ENCODE results near the gene ZER1. TPM values are rescaled to one million over a fixed set of nuclear protein-coding genes. Genes with fewer than 3 reads are reported as not detected.

ZER1 gene
- 19.6 TPM for polyA plus RNA-seq (2013, experiment 1 of 2)
- 19.4 TPM for polyA plus RNA-seq (2013, experiment 2 of 2)

DNA sequence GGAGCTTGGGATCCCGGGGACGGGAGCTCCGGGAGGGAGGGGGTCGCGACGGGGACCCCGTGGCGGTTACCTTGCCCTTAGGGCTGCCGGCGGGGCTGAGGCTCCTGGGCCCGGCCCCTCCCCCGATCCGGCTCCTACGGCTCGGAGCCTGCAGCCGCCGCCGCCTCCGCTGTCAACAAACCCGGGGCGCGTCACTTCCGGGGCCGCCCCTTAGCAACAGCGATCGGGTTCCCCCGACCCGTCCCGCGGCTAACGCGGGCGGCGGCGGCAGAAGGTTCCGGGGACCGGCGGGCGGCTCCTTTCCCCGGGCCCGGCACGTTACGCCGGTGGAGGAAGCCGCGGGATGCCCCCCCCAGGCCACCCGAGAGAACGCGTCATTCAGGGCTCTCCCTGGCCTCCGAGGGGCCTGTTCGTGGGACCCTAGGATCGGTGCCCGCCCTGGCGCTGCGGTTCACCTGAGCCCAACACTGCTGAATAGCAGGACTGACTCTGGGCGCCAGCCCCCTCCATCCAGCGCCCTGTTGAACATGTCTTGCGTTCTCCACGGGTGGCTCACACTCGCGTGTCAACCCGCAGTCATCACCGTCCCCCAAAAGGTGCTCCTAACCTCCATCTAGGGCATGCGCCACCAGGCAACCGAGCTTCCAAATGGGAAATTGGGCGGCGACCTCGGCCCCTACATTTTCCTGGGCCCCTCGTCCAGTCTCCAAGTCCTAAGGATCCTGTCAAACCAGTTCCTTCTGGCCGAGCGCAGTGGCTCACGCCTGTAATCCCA lies at the start of gene ZER1:
TSS of gene ZER1 (minus strand) at position 183 of the 775 bp plus-strand sequence. CDS start 16,362 bp downstream, outside the sequence.
- H2BK120ac ChIP-seq (ENCODE audit: low read depth, low read length): no peak within 1 kb of the TSS
- peak within 1 kb of the TSS; percentile 65 for H3K27ac ChIP-seq (replicated peaks; ENCODE audit: low read length)
- DNase-seq (ENCODE audit: low spot score): peak; percentile 90
- H3K27me3 ChIP-seq (ENCODE audit: control insufficient read depth in 3 of 3, insufficient read depth in 3 of 3, low read depth in 1 of 3, low read length in 3 of 3): no peaks in the 10 kb centered on the region
- H2AFZ ChIP-seq (ENCODE audit: low read length): peak within 1 kb of the TSS; percentile 95
- peak within 1 kb of the TSS; percentile 96 for H3K9ac ChIP-seq (ENCODE audit: low read depth, low read length, poor library complexity)
- H4K91ac ChIP-seq (ENCODE audit: low read depth, low read length, poor library complexity): no peak within 1 kb of the TSS
- H3K4me1 ChIP-seq (ENCODE audit: control insufficient read depth in 2 of 2, insufficient read depth in 1 of 2, low read depth in 1 of 2, low read length in 2 of 2): peaks cover 3 to 4% of the 10 kb centered on the region in 2 donors
- H3K18ac ChIP-seq (ENCODE audit: low read length): peak within 1 kb of the TSS; percentile 92
- no peak within 1 kb of the TSS for H3K14ac ChIP-seq (ENCODE audit: low read length)
- H3K23ac ChIP-seq (ENCODE audit: low read depth, low read length, poor library complexity): peak within 1 kb of the TSS; percentile 75
- H3K4me3 ChIP-seq (ENCODE audit: low read length in 2 of 2): peak within 1 kb of the TSS; percentile 86 to 96
- H4K8ac ChIP-seq (ENCODE audit: low read depth, low read length): peak within 1 kb of the TSS; percentile 86
- peak within 1 kb of the TSS; percentile 33 for H2BK5ac ChIP-seq (ENCODE audit: low read length)
- peak within 1 kb of the TSS; percentile 61 for H3K4ac ChIP-seq (ENCODE audit: low read length)
- peaks cover 0 to 4% of the 10 kb centered on the region in 2 donors for H3K9me3 ChIP-seq (replicated peaks in 1 of 2; ENCODE audit: control insufficient read depth in 2 of 2, insufficient read depth in 1 of 2, low read depth in 1 of 2, low read length in 2 of 2)
- H2BK15ac ChIP-seq (ENCODE audit: low read length): peak within 1 kb of the TSS; percentile 54
- no peak within 1 kb of the TSS for H2BK12ac ChIP-seq (ENCODE audit: low read length)
- H3K4me2 ChIP-seq (ENCODE audit: insufficient read depth, low read length, poor library complexity, severe bottlenecking): peak within 1 kb of the TSS; percentile 93
- WGBS, 2 donors (ENCODE audit: extremely low coverage in 2 of 2, insufficient read length in 2 of 2, insufficient replicate concordance in 1 of 2): no CpG with 5 or more reads among the region's 72 CpGs
- H3K36me3 ChIP-seq (replicated peaks in 1 of 2; ENCODE audit: control insufficient read depth in 2 of 2, insufficient read depth in 2 of 2, low read length in 2 of 2): peaks cover 0 to 11% of the 10 kb centered on the region in 2 donors
- H2AK5ac ChIP-seq (ENCODE audit: low read depth, low read length): peak within 1 kb of the TSS; percentile 1
- H3K79me1 ChIP-seq (ENCODE audit: low read depth, low read length): peaks cover 2% of the 10 kb centered on the region

DNA sequence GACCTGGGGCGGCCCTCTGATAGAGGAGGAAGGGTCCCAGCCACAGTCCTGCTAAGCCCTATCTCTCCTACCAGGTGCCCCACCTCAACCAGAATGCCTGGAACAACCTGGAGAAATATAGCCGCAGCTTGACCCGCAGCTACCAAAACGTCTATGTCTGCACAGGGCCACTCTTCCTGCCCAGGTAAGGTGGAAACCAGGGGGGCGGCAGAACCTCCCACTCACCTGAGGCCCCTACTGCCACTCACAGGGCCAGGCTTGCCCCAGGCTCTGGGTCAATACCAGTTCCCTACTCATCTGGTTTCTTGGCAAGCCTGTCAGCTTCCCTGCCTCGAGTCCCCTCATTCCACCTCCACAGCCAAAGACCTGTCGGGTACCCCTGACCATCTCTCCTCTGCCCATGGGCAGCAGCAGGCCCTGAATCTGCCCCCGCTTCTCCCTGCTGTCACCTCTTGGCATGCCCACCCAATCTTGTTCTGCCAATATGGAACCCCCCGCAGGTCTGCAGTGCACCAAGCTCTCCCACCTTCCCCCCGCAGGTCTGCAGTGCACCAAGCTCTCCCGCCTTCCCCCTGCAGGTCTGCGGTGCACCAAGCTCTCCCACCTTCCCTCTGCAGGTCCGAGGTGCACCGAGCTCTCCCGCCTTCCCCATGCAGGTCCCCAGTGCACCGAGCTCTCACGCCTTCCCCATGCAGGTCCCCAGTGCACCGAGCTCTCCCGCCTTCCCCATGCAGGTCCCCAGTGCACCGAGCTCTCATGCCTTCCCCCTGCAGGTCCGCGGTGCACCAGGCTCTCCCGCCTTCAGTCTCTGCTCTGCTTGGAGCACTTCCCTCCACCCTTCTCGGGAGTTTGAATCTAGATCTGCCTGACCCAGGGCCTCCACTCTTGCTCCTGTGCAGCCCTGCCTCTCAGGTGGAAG lies 49.2 kb upstream of the ZER1 start:
- H3K9ac ChIP-seq (ENCODE audit: low read depth, low read length, poor library complexity): no peak overlapping the region
- H3K9me3 ChIP-seq (replicated peaks in 1 of 2; ENCODE audit: control insufficient read depth in 2 of 2, insufficient read depth in 1 of 2, low read depth in 1 of 2, low read length in 2 of 2): no peaks in the 10 kb centered on the region

DNA sequence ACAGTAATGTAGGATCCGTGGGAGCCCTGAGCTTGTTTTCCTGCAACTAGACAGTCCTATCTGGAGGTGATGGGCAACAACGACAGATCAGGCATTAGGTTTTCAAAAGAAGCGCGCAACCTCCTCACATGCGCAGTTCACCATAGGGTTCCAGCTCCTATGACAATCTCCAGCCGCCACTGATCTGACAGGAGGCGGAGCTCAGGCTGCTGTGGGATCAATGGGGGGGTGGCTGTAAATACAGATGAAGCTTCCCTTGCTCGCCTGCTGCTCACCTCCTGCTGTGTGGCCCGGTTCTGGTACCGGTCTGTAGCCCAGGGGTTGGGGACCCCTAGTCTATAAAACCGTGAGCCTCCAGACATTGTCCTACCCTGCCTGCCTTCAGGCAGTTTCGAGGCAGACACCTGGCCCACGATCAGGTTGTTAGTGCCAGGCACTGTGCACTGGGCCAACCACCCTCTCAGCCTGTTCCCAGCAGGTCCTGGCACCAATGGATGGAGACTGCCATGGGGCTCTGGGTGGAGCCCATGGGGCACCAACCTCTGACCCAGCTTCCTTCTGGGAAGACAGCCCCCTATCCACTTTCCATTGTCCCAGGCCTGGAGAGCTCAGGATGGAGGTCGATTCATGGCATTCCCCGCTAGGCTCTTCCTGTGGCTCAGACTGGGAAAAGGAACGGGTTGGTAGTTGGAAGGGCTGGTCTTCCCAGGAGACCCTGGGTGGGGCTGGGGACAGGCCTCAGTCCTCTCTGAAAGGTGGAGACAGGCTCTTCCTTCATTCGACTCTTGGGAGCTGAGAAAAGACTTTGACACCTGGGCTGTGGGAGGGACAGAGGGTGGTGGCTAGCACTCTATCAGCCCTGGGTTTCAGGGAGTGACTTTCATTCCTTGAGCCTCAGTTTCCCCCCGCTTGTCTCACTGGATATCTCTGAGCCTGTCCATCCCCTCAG lies 48.3 kb upstream of the ZER1 start:
- H3K4me1 ChIP-seq (ENCODE audit: control insufficient read depth in 2 of 2, insufficient read depth in 1 of 2, low read depth in 1 of 2, low read length in 2 of 2): peaks cover 0 to 3% of the 10 kb centered on the region in 2 donors
- H3K23ac ChIP-seq (ENCODE audit: low read depth, low read length, poor library complexity): peak overlapping the region; percentile 17
- no peak overlapping the region for H3K27ac ChIP-seq (replicated peaks; ENCODE audit: low read length)
- H3K79me1 ChIP-seq (ENCODE audit: low read depth, low read length): peaks cover 2% of the 10 kb centered on the region
- H3K18ac ChIP-seq (ENCODE audit: low read length): peak overlapping the region; percentile 38
- H3K9me3 ChIP-seq (replicated peaks in 1 of 2; ENCODE audit: control insufficient read depth in 2 of 2, insufficient read depth in 1 of 2, low read depth in 1 of 2, low read length in 2 of 2): no peaks in the 10 kb centered on the region
- peaks cover 0 to 5% (median 0%) of the 10 kb centered on the region in 3 experiments for H3K27me3 ChIP-seq (ENCODE audit: control insufficient read depth in 3 of 3, insufficient read depth in 3 of 3, low read depth in 1 of 3, low read length in 3 of 3)
- H3K4me3 ChIP-seq (ENCODE audit: low read length in 2 of 2): no peak overlapping the region
- H2AFZ ChIP-seq (ENCODE audit: low read length): no peak overlapping the region
- H3K4me2 ChIP-seq (ENCODE audit: insufficient read depth, low read length, poor library complexity, severe bottlenecking): no peak overlapping the region
- H2AK5ac ChIP-seq (ENCODE audit: low read depth, low read length): peak overlapping the region; percentile 89
- H3K9ac ChIP-seq (ENCODE audit: low read depth, low read length, poor library complexity): no peak overlapping the region
- peak overlapping the region; percentile 66 for H2BK5ac ChIP-seq (ENCODE audit: low read length)
- H3K4ac ChIP-seq (ENCODE audit: low read length): no peak overlapping the region
- WGBS, 2 donors (ENCODE audit: extremely low coverage in 2 of 2, insufficient read length in 2 of 2, insufficient replicate concordance in 1 of 2): no CpG with 5 or more reads among the region's 18 CpGs
- no peak overlapping the region for H2BK120ac ChIP-seq (ENCODE audit: low read depth, low read length)
- H4K91ac ChIP-seq (ENCODE audit: low read depth, low read length, poor library complexity): no peak overlapping the region
- no peak overlapping the region for H4K8ac ChIP-seq (ENCODE audit: low read depth, low read length)
- H3K14ac ChIP-seq (ENCODE audit: low read length): no peak overlapping the region
- peaks cover 35 to 55% of the 10 kb centered on the region in 2 donors for H3K36me3 ChIP-seq (replicated peaks in 1 of 2; ENCODE audit: control insufficient read depth in 2 of 2, insufficient read depth in 2 of 2, low read length in 2 of 2)
- H2BK12ac ChIP-seq (ENCODE audit: low read length): no peak overlapping the region
- no peak overlapping the region for H2BK15ac ChIP-seq (ENCODE audit: low read length)
- DNase-seq (ENCODE audit: low spot score): no peak

More for the DNA sequence above, 49.2 kb upstream of the ZER1 start:
- H3K4me1 ChIP-seq (ENCODE audit: control insufficient read depth in 2 of 2, insufficient read depth in 1 of 2, low read depth in 1 of 2, low read length in 2 of 2): peaks cover 0 to 3% of the 10 kb centered on the region in 2 donors
- H2BK15ac ChIP-seq (ENCODE audit: low read length): no peak overlapping the region
- H3K18ac ChIP-seq (ENCODE audit: low read length): no peak overlapping the region
- no peak overlapping the region for H3K4me2 ChIP-seq (ENCODE audit: insufficient read depth, low read length, poor library complexity, severe bottlenecking)
- H2BK120ac ChIP-seq (ENCODE audit: low read depth, low read length): no peak overlapping the region
- H3K27me3 ChIP-seq (ENCODE audit: control insufficient read depth in 3 of 3, insufficient read depth in 3 of 3, low read depth in 1 of 3, low read length in 3 of 3): peaks cover 0 to 5% (median 0%) of the 10 kb centered on the region in 3 experiments
- H2BK12ac ChIP-seq (ENCODE audit: low read length): no peak overlapping the region
- H3K27ac ChIP-seq (replicated peaks; ENCODE audit: low read length): no peak overlapping the region
- no peak overlapping the region for H4K91ac ChIP-seq (ENCODE audit: low read depth, low read length, poor library complexity)
- H2AFZ ChIP-seq (ENCODE audit: low read length): no peak overlapping the region
- H3K36me3 ChIP-seq (replicated peaks in 1 of 2; ENCODE audit: control insufficient read depth in 2 of 2, insufficient read depth in 2 of 2, low read length in 2 of 2): peaks cover 41 to 63% of the 10 kb centered on the region in 2 donors
- H3K23ac ChIP-seq (ENCODE audit: low read depth, low read length, poor library complexity): no peak overlapping the region
- peaks cover 2% of the 10 kb centered on the region for H3K79me1 ChIP-seq (ENCODE audit: low read depth, low read length)
- no peak overlapping the region for H2AK5ac ChIP-seq (ENCODE audit: low read depth, low read length)
- H4K8ac ChIP-seq (ENCODE audit: low read depth, low read length): no peak overlapping the region
- H3K4ac ChIP-seq (ENCODE audit: low read length): no peak overlapping the region
- WGBS, 2 donors (ENCODE audit: extremely low coverage in 2 of 2, insufficient read length in 2 of 2, insufficient replicate concordance in 1 of 2): no CpG with 5 or more reads among the region's 24 CpGs
- DNase-seq (ENCODE audit: low spot score): no peak
- H3K14ac ChIP-seq (ENCODE audit: low read length): no peak overlapping the region
- no peak overlapping the region for H2BK5ac ChIP-seq (ENCODE audit: low read length)
- H3K4me3 ChIP-seq (ENCODE audit: low read length in 2 of 2): no peak overlapping the region

All from neuronal stem cell (in vitro differentiated cells).